Hepatocyte (in vitro differentiated cells): Measurements from ENCODE around the gene FOXL2NB.

Experiments
- EZH2 ChIP-seq: fragments of 200-600 bp; sonication (generic); IDR thresholded peaks from 2 replicates; pipeline ENCODE4 v1.6.1; 2016; ENCODE audit warnings: antibody characterized with exemption, mild to moderate bottlenecking, borderline replicate concordance
- EZH2phosphoT487 ChIP-seq: fragments of 200-600 bp; sonication (generic); IDR thresholded peaks from one replicate; pipeline ENCODE4 v1.6.1; 2018; ENCODE audit warnings: antibody characterized with exemption, mild to moderate bottlenecking, low read depth, moderate library complexity; ENCODE audit not compliant: unreplicated experiment, severe bottlenecking
- TF ChIP-seq, protein P1 (sequence below): fragments of 200-600 bp; sonication (generic); IDR thresholded peaks from 2 replicates; pipeline ENCODE4 v1.5.1; 2016; ENCODE audit warnings: antibody characterized with exemption, mild to moderate bottlenecking; ENCODE audit not compliant: poor library complexity

- TF ChIP-seq, protein P1, sequence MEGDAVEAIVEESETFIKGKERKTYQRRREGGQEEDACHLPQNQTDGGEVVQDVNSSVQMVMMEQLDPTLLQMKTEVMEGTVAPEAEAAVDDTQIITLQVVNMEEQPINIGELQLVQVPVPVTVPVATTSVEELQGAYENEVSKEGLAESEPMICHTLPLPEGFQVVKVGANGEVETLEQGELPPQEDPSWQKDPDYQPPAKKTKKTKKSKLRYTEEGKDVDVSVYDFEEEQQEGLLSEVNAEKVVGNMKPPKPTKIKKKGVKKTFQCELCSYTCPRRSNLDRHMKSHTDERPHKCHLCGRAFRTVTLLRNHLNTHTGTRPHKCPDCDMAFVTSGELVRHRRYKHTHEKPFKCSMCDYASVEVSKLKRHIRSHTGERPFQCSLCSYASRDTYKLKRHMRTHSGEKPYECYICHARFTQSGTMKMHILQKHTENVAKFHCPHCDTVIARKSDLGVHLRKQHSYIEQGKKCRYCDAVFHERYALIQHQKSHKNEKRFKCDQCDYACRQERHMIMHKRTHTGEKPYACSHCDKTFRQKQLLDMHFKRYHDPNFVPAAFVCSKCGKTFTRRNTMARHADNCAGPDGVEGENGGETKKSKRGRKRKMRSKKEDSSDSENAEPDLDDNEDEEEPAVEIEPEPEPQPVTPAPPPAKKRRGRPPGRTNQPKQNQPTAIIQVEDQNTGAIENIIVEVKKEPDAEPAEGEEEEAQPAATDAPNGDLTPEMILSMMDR: no peak
- TF ChIP-seq EZH2 (no peak), EZH2phosphoT487 (no peak)
Observed at GRCh38 chr3:138985932-138986331, 38.9 kb downstream of the FOXL2NB start.
